SK-N-MC (cell line): ENCODE results near the gene CSMD2.

ENCODE experiments used
- EZH2 ChIP-seq: fragments of 200-600 bp; sonication (generic); IDR thresholded peaks from one replicate; pipeline ENCODE4 v1.6.1; 2017; ENCODE audit warnings: antibody characterized with exemption
- FOXP2 ChIP-seq: optimal IDR thresholded peaks from 2 replicates; pipeline ENCODE3; 2011; ENCODE audit warnings: mild to moderate bottlenecking, moderate library complexity; ENCODE audit not compliant: insufficient read depth; ENCODE audit errors: extremely low read length, control extremely low read depth
- POLR2AphosphoS5 ChIP-seq: IDR thresholded peaks from 2 replicates; pipeline ENCODE4 v1.6.1; 2012; ENCODE audit warnings: mild to moderate bottlenecking, low read depth, low read length, borderline replicate concordance

DNA sequence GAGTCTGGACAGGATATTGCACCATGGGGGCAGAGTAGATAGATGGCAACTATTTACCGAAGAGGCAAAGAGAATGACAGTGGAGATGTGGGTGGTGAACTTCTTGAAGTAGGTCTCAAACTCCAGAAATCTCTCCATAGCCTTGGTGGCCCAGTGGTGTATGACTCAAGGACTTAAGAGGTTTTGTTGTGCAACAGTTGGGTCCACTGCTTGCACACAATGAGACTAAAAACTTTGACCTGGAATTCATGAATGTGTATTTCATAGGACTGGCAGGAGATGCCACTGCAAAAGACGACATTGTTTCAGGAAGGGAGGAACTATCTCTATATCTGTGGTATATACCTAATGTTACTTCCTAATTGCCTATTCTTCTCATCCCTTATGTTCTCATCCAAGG is 616.7 kb downstream of the CSMD2 start:
- TF ChIP-seq EZH2 (no peak), POLR2AphosphoS5 (no peak), FOXP2 (no peak)
